HepG2 (cell line): ENCODE data around the gene TPP2. TPM values are rescaled to one million over a fixed set of nuclear protein-coding genes. Genes with fewer than 3 reads are reported as not detected.

ENCODE experiments used
- ELF3 ChIP-seq: IDR thresholded peaks from 2 replicates; pipeline ENCODE4 v1.6.1; 2016; ENCODE audit warnings: missing genetic modification reagents, missing compliant biosample characterization
- MAFF ChIP-seq: IDR thresholded peaks from 2 replicates; pipeline ENCODE4 v1.6.1; 2011; ENCODE audit warnings: low read depth, low read length, improper control_type of control experiment
- MBNL3 ChIP-seq: fragments of 250-450 bp; sonication (Bioruptor Pico); conservative IDR thresholded peaks from 2 replicates; pipeline ENCODE4 v1.8.0; 2022; ENCODE audit warnings: mild to moderate bottlenecking, inconsistent platforms
- MTF1 ChIP-seq: sonication (generic); formaldehyde crosslinking; IDR thresholded peaks from 2 replicates; pipeline ENCODE4 v1.5.0; 2020; ENCODE audit warnings: missing genetic modification reagents
- MTF2 ChIP-seq: sonication (generic); formaldehyde crosslinking; IDR thresholded peaks from 2 replicates; pipeline ENCODE4 v1.5.0; 2020; ENCODE audit warnings: missing genetic modification reagents, borderline replicate concordance
- POLR2G ChIP-seq: fragments of 200-400 bp; formaldehyde crosslinking; IDR thresholded peaks from 2 replicates; pipeline ENCODE4 v1.6.1; 2018; ENCODE audit warnings: mild to moderate bottlenecking, low read depth, low read length, moderate library complexity
- RAD21 ChIP-seq: fragments of 450-650 bp; formaldehyde crosslinking; IDR thresholded peaks from 2 replicates; pipeline ENCODE4 v1.5.0; 2020; ENCODE audit warnings: mild to moderate bottlenecking
- SALL1 ChIP-seq: sonication (generic); formaldehyde crosslinking; IDR thresholded peaks from 2 replicates; pipeline ENCODE4 v1.8.0; 2022; ENCODE audit warnings: mild to moderate bottlenecking, missing genetic modification reagents
- SP2 ChIP-seq: sonication (generic); formaldehyde crosslinking; IDR thresholded peaks from 2 replicates; pipeline ENCODE4 v1.5.1; 2020; ENCODE audit warnings: mild to moderate bottlenecking, missing genetic modification reagents
- SP4 ChIP-seq: sonication (generic); formaldehyde crosslinking; IDR thresholded peaks from 2 replicates; pipeline ENCODE4 v1.8.1; 2023; ENCODE audit warnings: mild to moderate bottlenecking, missing genetic modification reagents
- STAG1 ChIP-seq: sonication (generic); formaldehyde crosslinking; IDR thresholded peaks from 2 replicates; pipeline ENCODE4 v1.4.0; 2020; ENCODE audit warnings: missing genetic modification reagents
- STAT6 ChIP-seq: sonication (generic); formaldehyde crosslinking; IDR thresholded peaks from 2 replicates; pipeline ENCODE4 v1.4.0; 2020; ENCODE audit warnings: missing genetic modification reagents, mild to moderate bottlenecking, borderline replicate concordance
- TAF1 ChIP-seq: sonication (generic); formaldehyde crosslinking; IDR thresholded peaks from 2 replicates; pipeline ENCODE4 v1.4.0; 2020; ENCODE audit warnings: missing genetic modification reagents
- TBX2 ChIP-seq: sonication (generic); formaldehyde crosslinking; IDR thresholded peaks from 2 replicates; pipeline ENCODE4 v1.5.0; 2020; ENCODE audit warnings: missing genetic modification reagents, mild to moderate bottlenecking, borderline replicate concordance
- TFDP2 ChIP-seq: sonication (generic); formaldehyde crosslinking; IDR thresholded peaks from 2 replicates; pipeline ENCODE4 v1.4.0; 2020; ENCODE audit warnings: missing genetic modification reagents
- XRCC5 ChIP-seq: fragments of 200-400 bp; formaldehyde crosslinking; optimal IDR thresholded peaks from 2 replicates; pipeline ENCODE3; 2017; ENCODE audit warnings: mild to moderate bottlenecking, low read length
- YY1 ChIP-seq: IDR thresholded peaks from 2 replicates; pipeline ENCODE4 v1.6.1; 2011; ENCODE audit warnings: low read length, low read depth, moderate library complexity, mild to moderate bottlenecking; ENCODE audit not compliant: insufficient read depth, insufficient replicate concordance
- ZFX ChIP-seq: sonication (generic); formaldehyde crosslinking; IDR thresholded peaks from 2 replicates; pipeline ENCODE4 v1.4.0; 2020; ENCODE audit warnings: mild to moderate bottlenecking, low read depth, missing genetic modification reagents, moderate library complexity
- ZGPAT ChIP-seq: IDR thresholded peaks from 2 replicates; pipeline ENCODE4 v1.6.1; 2016; ENCODE audit warnings: mild to moderate bottlenecking
- ZNF10 ChIP-seq: sonication (generic); formaldehyde crosslinking; IDR thresholded peaks from 2 replicates; pipeline ENCODE4 v1.4.0; 2020; ENCODE audit warnings: mild to moderate bottlenecking, low read depth, missing genetic modification reagents, borderline replicate concordance
- ZNF143 ChIP-seq: sonication (generic); formaldehyde crosslinking; IDR thresholded peaks from 2 replicates; pipeline ENCODE4 v1.4.0; 2020; ENCODE audit warnings: missing genetic modification reagents
- ZNF496 ChIP-seq: sonication (generic); formaldehyde crosslinking; IDR thresholded peaks from 2 replicates; pipeline ENCODE4 v1.8.1; 2023; ENCODE audit warnings: mild to moderate bottlenecking, moderate library complexity, missing genetic modification reagents; ENCODE audit not compliant: insufficient replicate concordance
- ZNF556 ChIP-seq: sonication (generic); formaldehyde crosslinking; IDR thresholded peaks from 2 replicates; pipeline ENCODE4 v1.4.0; 2020; ENCODE audit warnings: mild to moderate bottlenecking, missing genetic modification reagents, borderline replicate concordance
- ZNF580 ChIP-seq: IDR thresholded peaks from 2 replicates; pipeline ENCODE4 v1.6.1; 2016; ENCODE audit warnings: low read depth, borderline replicate concordance
- ZNF674 ChIP-seq: sonication (generic); formaldehyde crosslinking; IDR thresholded peaks from 2 replicates; pipeline ENCODE4 v1.5.0; 2020; ENCODE audit warnings: low read depth, mild to moderate bottlenecking, missing genetic modification reagents
- polyA plus RNA-seq, 8 experiments: library from polyadenylated mRNA; depleted of rRNA in 3 of 8; stranded (reverse) in 7 of 8; unstranded in 1 of 8; fragments of >200 nt; fragmentation: Illumina TruSeq in 4 of 8; extraction: Trizol in 4 of 8; gene quantifications; 2 replicates each; pipeline versions ENCODE4 v1.2.1 to v1.2.3, GENCODE V29; 2011 to 2016; ENCODE audit warnings: low read depth in 4 of 8, missing spikeins in 1 of 8, mixed read lengths in 1 of 8; ENCODE audit not compliant: insufficient read depth in 1 of 8
- total RNA-seq, 5 experiments: library from RNA; depleted of rRNA; stranded (reverse); fragments of >200 nt; fragmentation: Illumina TruSeq; extraction: Trizol; gene quantifications; 2 replicates each; pipeline ENCODE4 v1.2.3, GENCODE V29; 2016; ENCODE audit warnings: low read depth in 1 of 5

Gene TPP2
- total and polyA plus RNA-seq, 2 of the 13 experiments (the other 11 are each of a cell fraction or from before 2014, with no cell fraction given): 16.4 to 52.1 TPM

DNA sequence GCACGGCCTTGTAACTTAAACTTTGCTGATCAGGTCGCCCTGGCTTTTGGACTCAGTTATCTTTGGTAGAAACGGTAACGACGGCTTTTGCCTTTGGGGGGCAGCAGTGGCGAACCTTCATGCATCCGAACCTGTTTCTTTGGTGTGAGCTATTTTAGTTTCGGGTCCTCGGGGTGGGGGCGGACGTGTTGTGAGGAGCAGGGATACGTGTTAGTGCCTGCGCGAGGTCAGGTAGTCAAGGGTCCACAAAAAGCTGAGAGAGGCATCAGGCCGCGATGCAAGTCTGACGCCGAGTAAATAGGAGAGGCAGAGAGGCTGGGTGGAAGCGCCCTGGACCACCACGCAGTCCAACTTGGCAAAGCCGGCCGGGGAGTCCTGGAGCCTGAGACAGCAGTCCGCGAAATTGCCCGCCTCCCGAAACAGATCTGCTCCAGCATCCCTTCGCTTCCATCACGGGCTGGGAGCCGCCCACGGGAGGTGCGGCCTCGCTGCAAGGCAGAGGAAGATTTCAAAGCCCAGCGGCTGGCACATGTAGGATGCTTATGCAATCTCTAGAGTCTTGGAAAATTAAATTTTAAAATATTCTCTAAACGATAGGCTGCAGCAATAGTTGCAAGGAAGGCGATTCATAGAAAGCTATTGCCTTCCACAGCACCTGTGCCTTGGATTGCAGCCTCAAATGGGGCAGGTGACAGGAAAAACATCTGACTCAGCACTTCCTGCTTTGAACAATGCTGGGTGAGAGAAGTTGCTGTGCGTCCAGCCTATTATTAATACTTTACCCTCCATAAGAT, 4.6 kb upstream of the TPP2 start (continued):
- TF ChIP-seq STAT6: no peak
- TF ChIP-seq XRCC5: peak; percentile 63
- peak; percentile 43; the same call in 1 of the 2 replicates for TF ChIP-seq ZGPAT (CRISPR knock-in tag)
- TF ChIP-seq YY1: peak; percentile 35
- peak; percentile 32; the same call in 1 of the 2 replicates for TF ChIP-seq TAF1 (CRISPR knock-in tag)
- no peak for TF ChIP-seq POLR2G
- no peak for TF ChIP-seq MTF2 (CRISPR knock-in tag)
- TF ChIP-seq ZFX (CRISPR knock-in tag): peak; percentile 5; the same call in 1 of the 2 replicates
- 0 out of 2 replicates have a peak, but pooled peaks have one; percentile 13 for TF ChIP-seq RAD21 (CRISPR knock-in tag)
- peak; percentile 35; the same call in 1 of the 2 replicates for TF ChIP-seq ELF3 (CRISPR knock-in tag)
- TF ChIP-seq MAFF: peak; percentile 99
- TF ChIP-seq TFDP2 (CRISPR knock-in tag): no peak
- no peak for TF ChIP-seq MBNL3 (CRISPR knock-in tag)
- peak; percentile 36; the same call in 1 of the 2 replicates for TF ChIP-seq TBX2
- TF ChIP-seq ZNF143: no peak
- no peak for TF ChIP-seq ZNF496 (CRISPR knock-in tag)
- no peak for TF ChIP-seq ZNF10 (CRISPR knock-in tag)
- no peak for TF ChIP-seq ZNF674 (CRISPR knock-in tag)
- TF ChIP-seq MTF1 (CRISPR knock-in tag): no peak
- TF ChIP-seq SP4 (CRISPR knock-in tag): peak; percentile 39; the same call in 1 of the 2 replicates
- peak; percentile 60 for TF ChIP-seq STAG1 (CRISPR knock-in tag)
- 0 out of 2 replicates have a peak, but pooled peaks have one; percentile 19 for TF ChIP-seq SP2 (CRISPR knock-in tag)
- peak; percentile 49; the same call in 1 of the 2 replicates for TF ChIP-seq ZNF556
- peak; percentile 71 for TF ChIP-seq SALL1 (CRISPR knock-in tag)
- TF ChIP-seq ZNF580: 0 out of 2 replicates have a peak, but pooled peaks have one; percentile 46
